H9 (cell line): ENCODE results near the gene BSX. TPM values are rescaled to one million over a fixed set of nuclear protein-coding genes. Genes with fewer than 3 reads are reported as not detected.
A peak's percentile ranks its signal among the peaks of the same experiment; 100 is the strongest.

Source experiments
- DNase-seq: peaks from one replicate; pipeline ENCODE4 v3.0.0-alpha.2; 2017
- H2AFZ ChIP-seq: one replicate; pipeline ENCODE4 v1.6.1; 2013; ENCODE audit warnings: mild to moderate bottlenecking, low read length, control low read depth, moderate library complexity
- H2AK5ac ChIP-seq: 2 replicates; pipeline ENCODE4 v1.6.1; 2013; ENCODE audit warnings: low read length, control low read depth, mixed read lengths; ENCODE audit not compliant: insufficient read length
- H2BK120ac ChIP-seq: one replicate; pipeline ENCODE4 v1.6.1; 2013; ENCODE audit warnings: low read depth, mild to moderate bottlenecking, low read length, control low read depth, inconsistent platforms; ENCODE audit not compliant: poor library complexity, severe bottlenecking
- H2BK12ac ChIP-seq: 2 replicates; pipeline ENCODE4 v1.6.1; 2013; ENCODE audit warnings: low read length, control low read depth, mixed read lengths, low read depth; ENCODE audit not compliant: insufficient read length
- H2BK15ac ChIP-seq: 2 replicates; pipeline ENCODE4 v1.6.1; 2013; ENCODE audit warnings: low read depth, low read length, control low read depth
- H2BK20ac ChIP-seq: one replicate; pipeline ENCODE4 v1.6.1; 2013; ENCODE audit warnings: low read depth, mild to moderate bottlenecking, low read length, control low read depth, inconsistent platforms; ENCODE audit not compliant: poor library complexity, severe bottlenecking
- H2BK5ac ChIP-seq: 2 replicates; pipeline ENCODE4 v1.6.1; 2013; ENCODE audit warnings: low read length, control low read depth, mixed read lengths; ENCODE audit not compliant: insufficient read length
- H3K14ac ChIP-seq: 2 replicates; pipeline ENCODE4 v1.6.1; 2013; ENCODE audit warnings: low read length, control low read depth; ENCODE audit not compliant: insufficient read depth
- H3K18ac ChIP-seq: 2 replicates; pipeline ENCODE4 v1.6.1; 2013; ENCODE audit warnings: low read depth, mild to moderate bottlenecking, mixed read lengths, low read length, control low read depth; ENCODE audit not compliant: insufficient read length
- H3K23ac ChIP-seq: 2 replicates; pipeline ENCODE4 v1.6.1; 2013; ENCODE audit warnings: low read length, control low read depth, mixed read lengths, low read depth; ENCODE audit not compliant: insufficient read length
- H3K23me2 ChIP-seq: 2 replicates; pipeline ENCODE4 v1.6.1; 2013; ENCODE audit warnings: low read depth, mild to moderate bottlenecking, mixed read lengths, low read length, control low read depth; ENCODE audit not compliant: insufficient read length, poor library complexity, severe bottlenecking
- H3K27ac ChIP-seq: 2 replicates; pipeline ENCODE4 v1.5.1; 2013; ENCODE audit warnings: low read length, control low read depth, mixed read lengths, low read depth; ENCODE audit not compliant: insufficient read length
- H3K27me3 ChIP-seq: 2 replicates; pipeline ENCODE4 v1.6.1; 2013; ENCODE audit warnings: low read length, control low read depth, inconsistent platforms; ENCODE audit not compliant: insufficient read depth
- H3K4ac ChIP-seq: 2 replicates; pipeline ENCODE4 v1.6.1; 2013; ENCODE audit warnings: low read depth, mild to moderate bottlenecking, control low read depth, inconsistent platforms, low read length, moderate library complexity
- H3K4me1 ChIP-seq: 2 replicates; pipeline ENCODE4 v1.6.1; 2013; ENCODE audit warnings: low read length, control low read depth, inconsistent platforms; ENCODE audit not compliant: insufficient read depth
- H3K4me2 ChIP-seq: 2 replicates; pipeline ENCODE4 v1.6.1; 2013; ENCODE audit warnings: low read length, control low read depth, mixed read lengths; ENCODE audit not compliant: insufficient read length, insufficient read depth
- H3K56ac ChIP-seq: 2 replicates; pipeline ENCODE4 v1.6.1; 2013; ENCODE audit warnings: low read depth, mild to moderate bottlenecking, mixed read lengths, low read length, control low read depth; ENCODE audit not compliant: insufficient read length
- H3K79me1 ChIP-seq: 2 replicates; pipeline ENCODE4 v1.6.1; 2013; ENCODE audit warnings: low read depth, mild to moderate bottlenecking, moderate library complexity, low read length, control low read depth, inconsistent platforms; ENCODE audit not compliant: insufficient read depth, poor library complexity, severe bottlenecking
- H3K79me2 ChIP-seq: 2 replicates; pipeline ENCODE4 v1.6.1; 2013; ENCODE audit warnings: low read length, control low read depth, inconsistent platforms; ENCODE audit not compliant: insufficient read depth
- H3K9ac ChIP-seq: 2 replicates; pipeline ENCODE4 v1.6.1; 2013; ENCODE audit warnings: low read length, control low read depth, mixed read lengths; ENCODE audit not compliant: insufficient read length; ENCODE audit errors: extremely low read depth
- H3K9me3 ChIP-seq: one replicate; pipeline ENCODE4 v1.6.1; 2013; ENCODE audit warnings: low read depth, low read length, inconsistent platforms; ENCODE audit not compliant: control insufficient read depth
- H3T11ph ChIP-seq: one replicate; pipeline ENCODE4 v1.6.1; 2013; ENCODE audit warnings: mild to moderate bottlenecking, low read length, control low read depth, inconsistent platforms
- H4K20me1 ChIP-seq: one replicate; pipeline ENCODE4 v1.6.1; 2013; ENCODE audit not compliant: control insufficient read depth, insufficient read length, insufficient read depth
- H4K5ac ChIP-seq: 2 replicates; pipeline ENCODE4 v1.6.1; 2013; ENCODE audit warnings: low read depth, mild to moderate bottlenecking, mixed read lengths, low read length, control low read depth; ENCODE audit not compliant: insufficient read length
- H4K8ac ChIP-seq: replicated peaks from 2 replicates; pipeline ENCODE4 v1.6.1; 2013; ENCODE audit warnings: low read length, control low read depth, mixed read lengths, low read depth; ENCODE audit not compliant: insufficient read length
- H4K91ac ChIP-seq: 2 replicates; pipeline ENCODE4 v1.6.1; 2013; ENCODE audit warnings: low read depth, mild to moderate bottlenecking, moderate library complexity, mixed read lengths, low read length, control low read depth; ENCODE audit not compliant: insufficient read length
- H3K27ac Mint-ChIP-seq, 3 experiments: 2 replicates in 2 of 3; 3 replicates in 1 of 3; pipeline ENCODE4 v1.8.0; 2020 to 2021; ENCODE audit warnings: mixed read lengths in 3 of 3, mild to moderate bottlenecking in 1 of 3, moderate library complexity in 1 of 3
- H3K27me3 Mint-ChIP-seq: 2 replicates; pipeline ENCODE4 v1.8.0; 2021; ENCODE audit warnings: low read depth, mild to moderate bottlenecking, moderate library complexity, mixed read lengths
- H3K36me3 Mint-ChIP-seq, 3 experiments: 2 replicates in 2 of 3; 3 replicates in 1 of 3; pipeline ENCODE4 v1.8.0; 2020 to 2021; ENCODE audit warnings: low read depth in 3 of 3, mixed read lengths in 3 of 3; ENCODE audit not compliant: insufficient read depth in 1 of 3
- H3K4me1 Mint-ChIP-seq, 2 experiments: 2 replicates each; pipeline ENCODE4 v1.8.0; 2020; ENCODE audit warnings: mixed read lengths in 2 of 2
- H3K4me3 Mint-ChIP-seq, 2 experiments: 2 replicates in 1 of 2; 3 replicates in 1 of 2; pipeline ENCODE4 v1.8.0; 2020 to 2021; ENCODE audit warnings: mild to moderate bottlenecking in 2 of 2, mixed read lengths in 2 of 2, moderate library complexity in 1 of 2
- H3K9me3 Mint-ChIP-seq, 2 experiments: 2 replicates in 1 of 2; 3 replicates in 1 of 2; pipeline ENCODE4 v1.8.0; 2020; ENCODE audit warnings: mild to moderate bottlenecking in 2 of 2, mixed read lengths in 2 of 2, moderate library complexity in 1 of 2
- WGBS: extraction: QIAGEN DNeasy Blood & Tissue Kit; methylation state at CpG from one replicate; pipeline ENCODE4 v1.1.7; 2013; ENCODE audit warnings: missing lambda C conversion rate, low lambda C conversion rate, mixed read lengths; ENCODE audit not compliant: insufficient read length; ENCODE audit errors: extremely low coverage; 5-methylcytosine and 5-hydroxymethylcytosine counted together
- total RNA-seq: library from RNA; stranded (reverse); gene quantifications from 2 replicates; pipeline ENCODE4 v1.2.1, GENCODE V29; 2021
- TF ChIP-seq, protein P1 (sequence below): fragments of 200-600 bp; sonication (generic); conservative IDR thresholded peaks from 3 replicates; pipeline ENCODE4 v1.8.0; 2021; ENCODE audit warnings: antibody characterized with exemption, mild to moderate bottlenecking

The BSX gene
- total RNA-seq, 1 experiment from 2014 or later = not detected

DNA sequence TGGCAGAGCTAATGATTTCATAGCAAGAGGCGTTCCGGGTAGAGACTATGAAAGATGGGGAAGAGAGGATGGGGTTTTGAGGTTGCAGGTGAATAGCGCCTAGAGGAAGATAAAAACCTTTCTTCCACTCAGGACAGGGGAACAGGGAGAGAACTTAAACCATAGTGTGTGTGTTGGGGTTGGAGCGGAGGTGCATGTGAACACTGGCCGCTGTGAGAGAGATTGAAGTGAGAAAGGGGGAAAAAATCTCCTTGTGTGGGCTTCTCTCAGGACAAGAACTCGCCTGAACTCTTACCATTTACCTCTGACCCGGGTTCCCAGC, 3.4 kb downstream of the BSX start:
- no peaks in the 10 kb centered on the region for H3K79me2 ChIP-seq
- H3K4me2 ChIP-seq = peak overlapping the region; percentile 19
- H2BK12ac ChIP-seq = no peak overlapping the region
- peaks cover 91% of the 10 kb centered on the region for H3K27me3 ChIP-seq
- Mint-ChIP-seq H3K9me3 (peaks cover 5 to 10% of the 10 kb centered on the region in 2 experiments), H3K4me3 (peak overlapping the region in 1 of 2 experiments; percentile 83; a peak in 3 of 5 replicates), H3K36me3 (no peaks in the 10 kb centered on the region; a peak in 1 of 7 replicates), H3K4me1 (peaks cover 41 to 52% of the 10 kb centered on the region in 2 experiments), H3K27ac (no peak overlapping the region), H3K27me3 (peaks cover 100% of the 10 kb centered on the region)
- H3K27ac ChIP-seq = no peak overlapping the region
- no peaks in the 10 kb centered on the region; the same call in 1 of the 2 replicates for H3K4me1 ChIP-seq
- H2BK5ac ChIP-seq = no peak overlapping the region
- peak; percentile 32 for DNase-seq
- no peak overlapping the region for H2BK20ac ChIP-seq
- TF ChIP-seq, protein P1, sequence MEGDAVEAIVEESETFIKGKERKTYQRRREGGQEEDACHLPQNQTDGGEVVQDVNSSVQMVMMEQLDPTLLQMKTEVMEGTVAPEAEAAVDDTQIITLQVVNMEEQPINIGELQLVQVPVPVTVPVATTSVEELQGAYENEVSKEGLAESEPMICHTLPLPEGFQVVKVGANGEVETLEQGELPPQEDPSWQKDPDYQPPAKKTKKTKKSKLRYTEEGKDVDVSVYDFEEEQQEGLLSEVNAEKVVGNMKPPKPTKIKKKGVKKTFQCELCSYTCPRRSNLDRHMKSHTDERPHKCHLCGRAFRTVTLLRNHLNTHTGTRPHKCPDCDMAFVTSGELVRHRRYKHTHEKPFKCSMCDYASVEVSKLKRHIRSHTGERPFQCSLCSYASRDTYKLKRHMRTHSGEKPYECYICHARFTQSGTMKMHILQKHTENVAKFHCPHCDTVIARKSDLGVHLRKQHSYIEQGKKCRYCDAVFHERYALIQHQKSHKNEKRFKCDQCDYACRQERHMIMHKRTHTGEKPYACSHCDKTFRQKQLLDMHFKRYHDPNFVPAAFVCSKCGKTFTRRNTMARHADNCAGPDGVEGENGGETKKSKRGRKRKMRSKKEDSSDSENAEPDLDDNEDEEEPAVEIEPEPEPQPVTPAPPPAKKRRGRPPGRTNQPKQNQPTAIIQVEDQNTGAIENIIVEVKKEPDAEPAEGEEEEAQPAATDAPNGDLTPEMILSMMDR = no peak
- H3K18ac ChIP-seq = no peak overlapping the region
- H3K14ac ChIP-seq = no peak overlapping the region
- no peak overlapping the region for H2BK15ac ChIP-seq
- no peak overlapping the region for H4K5ac ChIP-seq
- H2AK5ac ChIP-seq = no peak overlapping the region
- peaks cover 12% of the 10 kb centered on the region for H3K23me2 ChIP-seq
- no peaks in the 10 kb centered on the region for H3K79me1 ChIP-seq
- no peak overlapping the region for H3K56ac ChIP-seq
- H4K91ac ChIP-seq = no peak overlapping the region
- H3T11ph ChIP-seq = no peak overlapping the region
- no peak overlapping the region for H3K9ac ChIP-seq
- WGBS = no CpG with 5 or more reads among the region's 7 CpGs
- no peaks in the 10 kb centered on the region for H4K20me1 ChIP-seq
- H2BK120ac ChIP-seq = no peak overlapping the region
- H2AFZ ChIP-seq = no peak overlapping the region
- no peak overlapping the region for H3K4ac ChIP-seq
- no peak overlapping the region for H3K23ac ChIP-seq
- no peak overlapping the region for H4K8ac ChIP-seq
- no peaks in the 10 kb centered on the region for H3K9me3 ChIP-seq
